GM19324 (cell line): Measurements from ENCODE around the gene TMEM43.

Source experiments
- ATAC-seq: cut with Tn5 transposase; IDR thresholded peaks from one replicate; pipeline ENCODE4 v1.9.1; 2021; ENCODE audit warnings: mild to moderate bottlenecking, moderate library complexity; ENCODE audit not compliant: unreplicated experiment, low FRiP score

TMEM43 gene

GRCh38 chr3:14121859-14122258, 3.0 kb upstream of the TMEM43 start:
- ATAC-seq = no peak

GRCh38 chr3:14122301-14122700, 2.6 kb upstream of the TMEM43 start:
- no peak for ATAC-seq

GRCh38 chr3:14123308-14124222, 1.3 kb upstream of the TMEM43 start:
- ATAC-seq = no peak

DNA sequence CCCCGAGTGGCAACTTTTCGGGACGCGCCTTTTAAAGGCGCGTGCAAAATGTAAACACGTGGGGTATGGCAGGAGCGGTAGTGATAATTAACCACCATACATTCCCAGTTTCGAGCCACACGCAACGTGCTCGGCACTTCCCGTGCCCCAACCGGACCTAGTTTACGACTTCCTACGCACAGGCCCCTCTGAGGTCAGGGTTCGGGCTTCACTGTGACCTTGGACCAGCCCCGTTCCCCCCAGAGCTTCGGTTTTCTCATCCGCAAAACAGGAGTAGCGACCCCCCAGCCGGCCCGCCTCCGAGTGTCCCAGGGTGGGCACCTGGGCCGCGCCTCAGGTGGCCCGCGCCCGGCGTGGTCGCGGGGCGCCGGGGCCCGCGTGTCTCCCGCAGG, 633 bp upstream of the TMEM43 start:
- ATAC-seq = peak; percentile 61

DNA sequence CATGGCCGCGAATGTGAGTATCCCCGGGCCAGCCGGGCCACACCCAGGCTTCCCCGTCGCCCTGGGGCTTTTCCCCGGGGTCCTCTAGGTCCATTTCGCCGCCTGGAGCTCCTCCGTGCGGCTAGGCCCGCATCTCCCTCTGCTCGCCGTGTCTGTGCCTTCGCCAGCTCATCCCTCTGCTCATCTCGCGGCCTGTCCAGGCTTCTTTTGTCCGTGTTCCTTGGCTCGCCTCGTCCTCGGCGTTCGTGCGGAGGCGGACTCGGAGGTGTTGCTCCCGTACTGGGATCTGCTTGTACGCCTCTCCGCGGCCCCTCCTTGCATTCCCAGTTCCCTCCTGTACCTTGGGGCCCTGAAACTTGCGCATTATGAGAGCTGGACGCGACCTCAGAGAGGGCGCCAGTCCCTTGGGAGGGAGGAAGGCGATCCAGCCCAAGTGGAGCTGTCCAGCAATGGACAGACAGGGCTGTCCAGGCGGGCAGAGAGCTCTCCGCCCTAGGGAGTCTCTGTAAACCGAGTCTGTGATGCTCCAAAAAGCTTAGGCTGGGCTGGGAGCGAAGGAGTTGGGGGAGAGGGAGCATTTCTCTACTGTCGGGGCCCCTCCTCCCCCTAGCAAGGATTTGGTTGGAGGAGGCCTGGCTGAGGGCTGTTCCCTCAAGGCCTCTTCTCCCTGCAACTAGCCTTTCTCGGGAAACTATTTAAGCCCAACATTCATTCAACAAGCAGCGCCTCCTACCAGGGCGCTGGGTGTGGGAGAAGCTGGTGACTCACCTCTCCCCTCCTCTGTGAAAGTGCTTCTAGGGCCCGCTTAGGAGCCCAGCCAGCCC, 553 bp downstream of the TMEM43 start:
- ATAC-seq = peak; percentile 21

- ATAC-seq = no peak
These were observed 1.4 kb downstream of the TMEM43 start for GRCh38 chr3:14126017-14126886.

DNA sequence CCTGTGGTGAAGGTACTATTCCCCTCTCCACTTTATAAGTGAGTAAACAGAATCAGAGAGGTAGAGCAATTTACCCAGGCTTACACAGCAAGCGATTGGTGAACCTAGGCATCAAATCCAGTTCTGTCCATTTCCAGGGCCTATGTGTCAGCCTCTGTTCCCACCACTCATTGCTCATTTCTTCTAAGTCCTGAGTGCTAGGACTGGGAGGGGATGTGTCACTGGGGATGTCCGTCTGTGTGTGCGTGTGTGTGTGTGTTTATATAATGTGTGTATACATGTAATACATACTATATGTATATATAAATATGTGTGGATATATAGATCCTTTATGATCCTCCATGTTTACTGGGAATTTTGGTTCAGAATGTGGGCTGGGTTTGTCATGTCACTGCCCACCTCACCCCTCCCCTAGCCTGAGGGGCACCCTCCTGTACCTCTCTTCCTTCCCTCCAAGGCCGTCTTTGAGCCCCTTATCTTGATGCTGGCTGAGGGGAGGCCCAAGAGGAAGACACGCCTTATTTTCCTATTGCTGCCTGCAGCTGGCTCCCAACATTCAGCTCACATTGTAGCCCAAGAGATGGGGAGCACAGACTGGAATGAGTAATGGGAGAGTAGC, 2.1 kb downstream of the TMEM43 start:
- ATAC-seq = no peak

- no peak for ATAC-seq
These were observed 2.8 kb downstream of the TMEM43 start for GRCh38 chr3:14127516-14128161.

DNA sequence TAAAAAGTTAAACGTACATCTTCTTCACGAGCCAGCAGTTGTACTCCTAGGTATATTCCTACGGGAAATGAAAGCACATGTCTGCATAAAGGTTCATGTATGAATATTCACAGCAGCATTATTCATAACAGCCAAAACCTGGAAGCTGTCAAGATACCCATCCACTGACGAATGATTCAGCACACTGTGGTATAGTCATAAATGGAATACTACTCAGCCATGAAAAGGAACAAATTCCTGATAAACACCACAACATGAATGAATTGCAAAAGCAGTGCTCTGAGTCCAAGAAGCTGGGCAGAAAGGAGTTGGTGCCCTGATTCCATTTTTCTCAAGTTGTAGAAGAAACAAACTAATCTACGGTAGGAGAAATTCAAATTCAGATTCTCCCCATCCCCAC, 3.9 kb downstream of the TMEM43 start:
- no peak for ATAC-seq

- ATAC-seq = no peak
These were observed 4.4 kb downstream of the TMEM43 start for GRCh38 chr3:14129296-14129695.

- ATAC-seq = no peak
These were observed 5.4 kb downstream of the TMEM43 start for GRCh38 chr3:14130230-14130629.

- no peak for ATAC-seq
These were observed 5.9 kb downstream of the TMEM43 start for GRCh38 chr3:14130707-14131106.

- ATAC-seq = no peak
These were observed 6.3 kb downstream of the TMEM43 start for GRCh38 chr3:14131134-14131533.

DNA sequence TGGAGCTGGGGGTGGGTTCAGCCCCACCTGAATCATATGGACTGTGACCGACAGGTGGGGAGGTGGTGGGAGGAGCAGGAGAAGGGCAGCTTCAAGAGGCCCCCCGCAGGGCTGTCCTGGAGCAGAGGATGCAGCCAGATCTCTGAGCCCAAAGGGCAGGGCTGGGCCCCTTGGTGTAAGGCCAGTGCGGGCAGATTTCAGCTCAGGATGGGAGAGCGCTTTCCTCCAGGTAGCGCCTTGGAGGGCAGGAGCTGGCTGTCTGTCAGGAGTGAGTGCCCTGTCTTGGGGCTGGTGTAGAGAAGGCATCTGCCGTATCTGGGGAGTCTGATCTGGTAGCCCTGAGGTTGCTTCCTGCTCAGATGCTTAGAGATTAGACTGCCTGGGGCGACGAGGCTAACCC, 7.3 kb downstream of the TMEM43 start:
- no peak for ATAC-seq

GRCh38 chr3:14132689-14133088, 7.8 kb downstream of the TMEM43 start:
- no peak for ATAC-seq

DNA sequence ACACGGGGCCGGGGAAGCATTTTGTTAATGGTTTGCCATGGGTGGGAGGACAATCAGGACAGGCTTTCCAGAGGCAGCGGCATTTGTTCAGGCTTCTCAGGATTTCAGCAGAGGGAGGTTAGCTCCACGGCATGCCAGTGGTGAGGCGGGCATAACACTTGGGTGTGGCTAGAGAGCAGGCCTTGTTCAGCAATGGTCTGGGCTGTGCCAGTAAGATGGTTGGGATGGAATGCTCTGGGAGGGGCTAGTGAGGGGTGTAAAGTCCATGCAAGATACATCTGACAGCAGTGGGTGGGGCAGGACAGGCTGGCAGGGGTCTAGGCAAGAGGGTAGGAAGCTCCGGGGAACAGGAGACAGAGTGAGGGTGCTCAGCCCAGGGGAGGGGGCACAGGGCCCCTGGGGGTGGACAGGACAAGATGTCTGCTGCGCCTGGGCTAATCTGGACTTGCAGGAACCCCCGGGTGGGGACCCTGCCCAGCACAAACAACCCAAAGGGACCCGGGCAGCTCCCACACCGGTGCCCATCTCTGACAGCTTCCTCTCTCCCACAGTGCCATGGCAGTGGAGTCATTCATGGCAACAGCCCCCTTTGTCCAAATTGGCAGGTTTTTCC, 8.4 kb downstream of the TMEM43 start:
- no peak for ATAC-seq

DNA sequence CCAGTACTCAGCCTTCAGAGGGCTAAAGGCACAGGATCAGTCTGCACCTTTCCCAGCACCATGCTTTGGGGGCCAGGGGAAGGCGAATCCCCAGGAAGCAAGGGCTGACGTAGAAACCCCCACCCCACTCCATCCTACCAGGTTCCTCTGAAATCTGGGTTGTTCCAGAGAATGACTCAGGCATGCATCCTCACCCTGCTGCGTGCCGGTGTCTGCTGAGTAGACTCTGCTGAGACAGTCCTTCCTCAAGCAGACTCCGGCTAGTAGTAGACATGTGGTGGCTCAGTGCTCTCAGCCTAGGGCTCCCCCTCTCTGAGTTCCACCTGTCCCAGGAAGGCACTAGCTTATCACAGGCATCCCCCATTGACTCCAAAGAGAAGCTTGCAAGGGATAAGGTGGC, 9.0 kb downstream of the TMEM43 start:
- no peak for ATAC-seq

DNA sequence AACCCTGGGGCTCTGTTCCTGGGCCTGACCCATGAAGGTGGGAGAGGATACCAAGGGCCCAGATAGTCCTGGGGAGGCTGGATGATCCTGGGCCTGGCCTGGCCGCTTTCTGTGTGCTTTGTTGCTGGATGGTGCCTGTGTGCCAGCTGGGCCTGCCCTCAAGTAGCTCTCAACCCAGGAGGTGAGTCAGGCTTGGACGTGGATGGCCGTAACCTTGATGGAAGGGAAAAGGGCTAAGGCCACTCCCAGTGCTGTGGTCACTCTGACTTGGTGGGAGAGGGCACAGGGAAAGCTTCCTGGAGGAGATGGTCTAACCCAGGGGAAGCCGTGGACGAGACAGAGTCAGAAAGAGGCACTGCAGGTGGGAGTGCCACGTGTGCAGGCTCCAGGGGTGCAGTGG, 9.4 kb downstream of the TMEM43 start:
- no peak for ATAC-seq

DNA sequence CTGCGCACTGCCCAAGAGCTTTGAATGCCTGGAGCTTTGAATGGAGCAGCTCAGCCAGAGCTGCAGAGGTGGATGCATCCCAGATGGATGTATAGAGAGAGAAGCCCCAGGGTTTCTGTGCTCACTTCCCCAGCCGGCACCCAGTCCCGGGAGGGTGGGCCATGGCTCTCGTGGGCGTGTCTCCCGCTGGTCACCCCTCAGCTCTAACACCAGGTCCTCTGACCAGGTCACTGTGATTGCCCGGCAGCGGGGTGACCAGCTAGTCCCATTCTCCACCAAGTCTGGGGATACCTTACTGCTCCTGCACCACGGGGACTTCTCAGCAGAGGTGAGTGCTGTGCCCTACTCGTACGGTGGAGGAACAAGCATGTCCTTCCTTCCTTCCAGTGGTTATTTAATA, 10.7 kb downstream of the TMEM43 start:
- no peak for ATAC-seq
